Fibroblast of upper back skin (primary cell): ENCODE measurements around the gene APOL6.

ENCODE experiments used
- DNase-seq: peaks from one replicate; pipeline ENCODE4 v3.0.0-alpha.2; 2013

The APOL6 gene

GRCh38 chr22:35648066-35649025 lies at the start of gene APOL6:
APOL6 (plus strand) TSS chr22:35648446; CDS start chr22:35656426, 7,980 bp downstream.
- peak; percentile 68 for DNase-seq

DNA sequence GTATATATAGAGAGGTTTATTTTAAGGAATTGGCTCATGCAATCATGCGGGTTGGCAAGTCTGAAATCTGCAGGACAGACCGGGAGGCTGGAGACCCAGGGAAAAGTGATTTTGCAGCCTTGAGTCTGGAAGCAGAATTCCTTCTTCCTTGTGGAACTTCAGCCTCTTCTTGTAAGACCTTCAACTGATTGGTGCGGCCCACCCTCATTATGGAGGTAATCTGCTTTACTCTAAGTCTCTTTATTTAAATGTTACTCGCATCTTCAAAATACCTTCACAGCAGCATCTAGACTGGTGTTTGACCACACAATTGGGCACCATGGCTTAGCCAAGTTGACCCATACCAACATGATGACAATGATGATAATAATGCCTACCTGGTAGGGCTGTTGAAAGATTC lies 48.9 kb upstream of the APOL6 start:
- DNase-seq: no peak

DNA sequence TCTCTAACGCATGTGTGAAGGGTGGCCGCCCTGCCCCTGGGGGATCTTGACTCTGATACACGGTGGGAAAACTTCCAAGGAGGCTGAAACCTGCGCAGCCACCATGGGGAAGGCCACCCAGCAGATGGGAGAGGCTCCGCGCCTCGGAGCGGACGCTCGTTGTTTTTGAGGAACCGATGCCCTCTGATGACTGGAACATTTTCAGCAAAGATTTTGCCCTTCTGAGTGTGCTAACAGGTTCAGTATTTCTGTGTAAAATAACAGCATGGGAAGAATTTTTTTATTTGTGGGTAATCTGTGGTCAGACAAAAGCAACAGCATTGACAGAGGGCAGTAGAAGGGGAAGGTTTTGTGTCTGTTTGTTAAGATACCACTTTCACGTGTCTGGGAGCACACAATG lies 47.8 kb upstream of the APOL6 start:
- DNase-seq: no peak

- DNase-seq: no peak
Measured at GRCh38 chr22:35601013-35601580, 47.1 kb upstream of the APOL6 start.

DNA sequence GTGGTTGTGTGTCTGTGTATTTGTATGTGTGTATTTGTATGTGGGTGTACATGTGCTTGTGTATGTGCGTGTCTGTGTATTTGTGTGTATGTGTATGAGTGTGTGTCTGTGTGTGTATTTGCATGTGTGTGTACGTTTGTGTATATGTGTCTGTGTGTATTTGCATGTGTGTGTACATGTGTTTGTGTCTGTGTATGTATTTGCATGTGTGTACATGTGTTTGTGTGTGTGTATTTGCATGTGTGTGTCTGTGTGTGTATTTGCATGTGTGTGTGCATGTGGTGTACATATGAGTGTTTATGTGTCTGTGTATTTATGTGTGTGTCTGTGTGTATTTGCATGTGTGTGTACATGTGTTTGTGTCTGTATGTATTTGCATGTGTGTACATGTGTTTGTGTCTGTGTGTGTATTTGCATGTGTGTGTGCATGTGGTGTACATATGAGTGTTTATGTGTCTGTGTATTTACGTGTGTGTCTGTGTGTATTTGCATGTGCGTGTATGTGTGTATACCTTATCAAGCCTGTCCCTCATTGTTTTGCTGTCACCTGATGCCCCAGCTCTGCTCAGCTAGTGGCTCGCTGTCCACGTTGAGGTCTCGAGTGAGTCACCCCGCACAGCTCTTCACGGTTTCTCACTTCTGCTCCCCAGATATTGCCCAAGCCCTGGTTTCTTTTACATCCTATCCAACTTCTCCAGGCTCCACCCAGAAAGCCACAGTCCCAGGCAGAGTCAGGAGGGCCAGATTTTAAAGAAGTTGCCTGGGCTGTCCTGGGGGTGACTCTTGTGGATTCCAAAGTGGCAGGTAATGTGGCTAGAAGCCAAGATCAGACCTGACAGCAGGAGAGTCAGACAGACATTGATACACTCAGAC lies 46.3 kb upstream of the APOL6 start:
- DNase-seq: peak; percentile 67

- peak; percentile 52 for DNase-seq
Measured at GRCh38 chr22:35604621-35605368, 43.5 kb upstream of the APOL6 start.

- DNase-seq: no peak
Measured at GRCh38 chr22:35605369-35605680, 42.9 kb upstream of the APOL6 start.

GRCh38 chr22:35605851-35606481 lies 42.3 kb upstream of the APOL6 start:
- DNase-seq: no peak

DNA sequence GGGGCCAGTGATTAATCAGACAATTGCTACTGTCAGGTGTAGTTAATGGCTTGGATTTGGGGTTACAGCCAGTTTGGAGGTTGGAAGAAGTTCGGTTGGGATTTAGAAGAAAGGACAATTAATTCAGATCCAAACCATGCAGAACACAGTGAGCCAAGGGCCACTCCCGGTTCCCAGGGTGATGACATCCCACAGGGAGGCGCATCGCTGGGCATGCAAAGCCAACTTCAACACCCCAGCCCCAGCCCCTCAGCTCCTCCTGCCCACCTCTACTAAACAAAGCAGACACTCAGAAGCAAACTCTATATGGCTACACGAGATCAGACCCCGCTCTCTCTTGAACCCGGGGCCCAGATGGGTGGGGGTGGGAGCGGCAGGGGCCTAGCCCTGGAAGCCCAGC lies 41.3 kb upstream of the APOL6 start:
- DNase-seq: no peak

DNA sequence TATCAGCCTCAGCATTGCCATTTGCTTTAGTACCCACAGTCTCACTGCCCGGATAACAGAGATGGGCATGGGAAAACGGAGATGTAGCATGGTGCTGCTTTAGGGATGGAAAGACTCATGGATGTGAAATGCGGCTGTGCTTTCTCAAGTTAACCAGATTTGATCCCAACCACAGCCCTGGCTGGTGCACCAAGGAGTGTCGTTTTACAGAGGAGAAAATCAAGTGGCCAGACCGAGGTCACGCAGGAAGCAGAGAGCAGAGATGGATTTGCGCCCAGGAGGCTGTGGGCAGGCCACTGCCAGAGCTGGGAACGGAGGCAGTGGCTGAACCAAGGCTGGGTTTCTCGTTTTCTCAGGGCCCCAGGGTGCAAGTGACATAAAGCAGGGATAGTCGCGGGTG lies 40.2 kb upstream of the APOL6 start:
- DNase-seq: no peak

DNA sequence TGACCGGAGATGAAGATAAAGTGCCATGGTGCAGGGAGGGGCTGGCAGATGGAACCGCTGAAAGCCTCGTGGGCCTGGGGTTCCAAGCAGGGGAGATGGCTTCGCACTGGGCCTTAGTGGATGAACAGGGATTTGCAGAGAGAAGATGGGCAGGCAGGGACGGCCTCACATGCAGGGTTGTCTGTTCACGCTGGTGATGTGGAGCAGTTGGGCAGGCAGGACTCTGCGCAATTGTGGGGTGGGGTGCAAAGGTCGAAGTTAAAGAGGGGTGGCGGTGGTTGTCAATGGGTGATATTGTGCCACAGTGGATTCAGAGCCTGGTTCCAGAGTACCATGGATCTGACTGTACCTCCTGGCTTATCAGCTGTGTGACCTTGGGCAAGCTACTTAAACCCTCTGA lies 39.0 kb upstream of the APOL6 start:
- no peak for DNase-seq

GRCh38 chr22:35609761-35610160 lies 38.5 kb upstream of the APOL6 start:
- no peak for DNase-seq

GRCh38 chr22:35610741-35611140 lies 37.5 kb upstream of the APOL6 start:
- DNase-seq: no peak

GRCh38 chr22:35611200-35611890 lies 36.9 kb upstream of the APOL6 start:
- no peak for DNase-seq

- no peak for DNase-seq
Measured at GRCh38 chr22:35611891-35612576, 36.2 kb upstream of the APOL6 start.

GRCh38 chr22:35612903-35613302 lies 35.3 kb upstream of the APOL6 start:
- no peak for DNase-seq

- DNase-seq: no peak
Measured at GRCh38 chr22:35614404-35614803, 33.8 kb upstream of the APOL6 start.

DNA sequence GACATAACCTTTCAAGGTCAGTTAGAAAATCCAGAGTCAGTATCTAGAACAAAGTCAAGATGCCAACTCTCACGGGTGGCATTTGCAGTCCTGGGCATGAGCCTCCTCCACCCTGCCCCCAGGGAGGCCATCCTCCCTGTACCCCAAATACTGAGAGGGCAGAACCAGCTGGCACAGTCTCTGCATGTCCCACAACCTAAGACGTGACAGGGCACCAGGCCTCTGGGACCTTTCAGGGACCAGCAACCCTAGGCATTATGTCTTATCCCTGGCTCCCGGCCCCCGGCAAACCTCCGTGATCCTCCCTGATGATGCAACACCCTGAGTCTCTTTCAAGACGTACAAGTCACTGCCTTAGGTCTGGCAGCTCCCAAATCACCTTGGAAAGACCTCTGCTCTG lies 33.1 kb upstream of the APOL6 start:
- DNase-seq: no peak

- DNase-seq: no peak
Measured at GRCh38 chr22:35616043-35616442, 32.2 kb upstream of the APOL6 start.

- no peak for DNase-seq
Measured at GRCh38 chr22:35617137-35617755, 31.0 kb upstream of the APOL6 start, which contains the start of gene MB. MB (minus strand) TSS chr22:35617329; CDS start chr22:35617257, 72 bp downstream.
